ENCODE measurements around the gene CALU. TPM values are rescaled to one million over a fixed set of nuclear protein-coding genes. Genes with fewer than 3 reads are reported as not detected.
A peak's percentile ranks its signal among the peaks of the same experiment; 100 is the strongest.

The CALU gene
- total and polyA plus RNA-seq, 2 experiments from 2014 or later: 136 to 179 TPM

GRCh38 chr7:128741491-128741890 is 2.3 kb downstream of the CALU start:
- H3K27me3 Mint-ChIP-seq (ENCODE audit: insufficient read depth, low read depth, poor library complexity): peaks cover 5% of the 10 kb centered on the region

More at GRCh38 chr7:128741491-128741890, 2.3 kb downstream of the CALU start:
- Histone ChIP-seq H2AFZ (no peak overlapping the region), H3K4me1 (ENCODE audit: insufficient read depth) (peaks cover 15% of the 10 kb centered on the region), H3K4me3 (peak overlapping the region; percentile 87; the same call in 1 of the 2 replicates), H3K9me2 (ENCODE audit: insufficient read depth) (peaks cover 2% of the 10 kb centered on the region; the same call in 1 of the 2 replicates), H3K36me3 (ENCODE audit: insufficient read depth) (no peaks in the 10 kb centered on the region), H3F3A (replicated peaks; ENCODE audit: low read depth) (no peaks in the 10 kb centered on the region), H3K79me2 (replicated peaks; ENCODE audit: insufficient read depth) (peaks cover 72% of the 10 kb centered on the region), H3K27me3 (ENCODE audit: insufficient read depth) (no peaks in the 10 kb centered on the region), H3K27ac (ENCODE audit: low read depth) (no peak overlapping the region), H3K4me2 (peak overlapping the region; percentile 95; the same call in 1 of the 2 replicates), H4K20me1 (replicated peaks; ENCODE audit: insufficient read depth) (peaks cover 61% of the 10 kb centered on the region)
- Mint-ChIP-seq H3K9me3 (no peaks in the 10 kb centered on the region), H3K36me3 (ENCODE audit: low read depth) (peaks cover 8% of the 10 kb centered on the region), H3K4me1 (peaks cover 15% of the 10 kb centered on the region), H3K27ac (no peak overlapping the region), H3K4me3 (no peak overlapping the region)
- DNase-seq (ENCODE audit: low spot score) (no peak), ATAC-seq (no peak)
- TF ChIP-seq JUNB (IDR thresholded peaks at IDR 0.05; ENCODE audit: unreplicated experiment) (no peak), STAT1 (IDR thresholded peaks at IDR 0.05; ENCODE audit: unreplicated experiment) (no peak), ZNF331 (CRISPR knock-in tag; IDR thresholded peaks at IDR 0.05; ENCODE audit: low read depth) (no peak), CREB1 (CRISPR knock-in tag; IDR thresholded peaks at IDR 0.05; ENCODE audit: low read depth) (no peak), ZNF114 (CRISPR knock-in tag; IDR thresholded peaks at IDR 0.05) (no peak), ZNF462 (CRISPR knock-in tag; IDR thresholded peaks at IDR 0.05) (no peak), ETS1 (IDR thresholded peaks at IDR 0.05) (no peak), CTCF (conservative IDR thresholded peaks at IDR 0.05; ENCODE audit: low read depth in 2 of 2) (no peak), EZH2phosphoT487 (IDR thresholded peaks at IDR 0.05; ENCODE audit: unreplicated experiment) (no peak), EZH2 (IDR thresholded peaks at IDR 0.05; ENCODE audit: low read depth, unreplicated experiment) (no peak), POLR2AphosphoS5 (IDR thresholded peaks at IDR 0.05; ENCODE audit: low read depth) (no peak), NANOG (IDR thresholded peaks at IDR 0.05; ENCODE audit: borderline replicate concordance) (no peak), REST (IDR thresholded peaks at IDR 0.05; ENCODE audit: unreplicated experiment) (no peak)

Data from GM23338 (cell line).